GM13977 (cell line): ENCODE results near the gene ABCE1.

Experiments
- DNase-seq: peaks from one replicate; pipeline ENCODE4 v3.0.0; 2012; ENCODE audit warnings: low spot score
- CTCF ChIP-seq: IDR thresholded peaks from 2 replicates; pipeline ENCODE4 v1.5.1; 2012; ENCODE audit warnings: mild to moderate bottlenecking, control low read depth; ENCODE audit not compliant: insufficient read depth; ENCODE audit errors: extremely low read depth, missing control alignments
- in situ Hi-C: fragments of 300-500 bp; cut with MboI; formaldehyde crosslinking; loops from one replicate; pipeline ENCODE4 v1.12.0; 2022; ENCODE audit warnings: low sequenced_read_pairs, low pct_unique_long_range_greater_than_20kb, mixed read lengths, inconsistent platforms; ENCODE audit not compliant: unreplicated experiment

The ABCE1 gene

GRCh38 chr4:145153904-145154298 is 55.8 kb downstream of the ABCE1 start:
- no peak for TF ChIP-seq CTCF
- no peak for DNase-seq
- in situ Hi-C loops, result no loop called here

DNA sequence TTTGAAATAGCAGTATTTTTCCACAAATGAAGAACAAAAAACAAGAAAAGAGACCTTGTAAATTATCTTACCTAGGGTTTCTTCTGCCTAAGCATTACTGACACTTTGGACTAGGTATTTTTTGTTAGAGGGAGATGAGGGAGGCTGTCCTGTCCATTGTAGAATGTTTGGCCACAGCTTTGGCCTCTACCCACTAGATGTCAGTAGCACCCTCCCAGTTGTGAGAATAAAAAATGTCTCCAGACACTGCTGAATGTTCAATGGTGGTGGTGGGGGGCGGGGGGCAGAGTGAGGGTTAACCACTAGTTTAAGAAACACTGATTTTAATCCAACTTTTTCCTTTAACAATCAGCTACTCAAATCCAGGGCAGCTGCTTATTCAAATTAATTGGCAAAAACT is 56.5 kb downstream of the ABCE1 start:
- in situ Hi-C loops, result no loop called here
- TF ChIP-seq CTCF, result peak; percentile 82
- DNase-seq, result peak; percentile 30

DNA sequence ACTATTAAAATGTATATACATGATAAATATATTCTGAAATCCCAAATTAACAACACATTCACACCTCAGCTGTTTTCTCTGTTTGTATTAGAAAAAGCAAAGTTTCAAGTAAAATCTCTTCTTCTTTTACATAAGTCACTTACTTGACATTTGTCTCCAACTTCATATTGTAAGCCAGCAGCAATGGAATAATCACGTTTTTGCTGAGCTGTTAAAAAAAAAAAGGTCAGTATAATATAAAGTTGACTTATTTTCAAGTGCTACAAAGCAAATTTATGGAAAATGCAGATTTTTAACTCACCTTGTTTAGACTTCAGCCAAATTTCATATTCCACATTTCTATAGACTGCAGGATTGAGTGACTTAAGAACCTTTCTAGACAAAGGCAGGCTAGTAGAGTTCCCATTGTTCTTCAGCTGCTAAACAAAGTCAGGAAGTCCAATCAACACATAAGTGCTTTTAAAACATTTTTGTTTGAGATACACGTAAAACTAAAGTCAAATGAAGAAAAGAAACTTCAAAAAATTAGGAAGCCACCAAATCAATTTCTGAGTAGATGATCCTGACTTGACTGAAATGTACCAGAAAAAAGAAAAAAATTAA is 57.3 kb downstream of the ABCE1 start:
- no peak for DNase-seq
- in situ Hi-C loops, result no loop called here
- no peak for TF ChIP-seq CTCF

DNA sequence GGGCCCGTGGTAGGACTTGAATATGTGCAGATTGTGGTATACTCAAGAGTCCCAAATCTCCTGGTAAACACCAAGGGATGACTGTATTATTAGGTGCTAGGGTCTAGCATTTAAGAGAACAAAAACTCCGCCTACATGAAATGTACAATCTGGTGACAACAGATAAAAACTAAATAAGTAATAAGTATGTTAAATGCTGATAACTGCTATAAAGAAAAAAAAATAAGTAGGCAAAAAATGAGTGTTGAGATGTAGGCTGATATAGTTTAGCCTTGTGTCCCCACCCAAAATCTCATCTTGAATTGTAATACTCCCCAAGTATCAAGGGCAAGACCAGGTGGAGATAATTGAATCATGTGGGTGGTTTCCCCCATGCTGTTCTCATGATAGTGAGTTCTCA is 58.9 kb downstream of the ABCE1 start:
- TF ChIP-seq CTCF, result no peak
- no peak for DNase-seq
- in situ Hi-C loops, result no loop called here

DNA sequence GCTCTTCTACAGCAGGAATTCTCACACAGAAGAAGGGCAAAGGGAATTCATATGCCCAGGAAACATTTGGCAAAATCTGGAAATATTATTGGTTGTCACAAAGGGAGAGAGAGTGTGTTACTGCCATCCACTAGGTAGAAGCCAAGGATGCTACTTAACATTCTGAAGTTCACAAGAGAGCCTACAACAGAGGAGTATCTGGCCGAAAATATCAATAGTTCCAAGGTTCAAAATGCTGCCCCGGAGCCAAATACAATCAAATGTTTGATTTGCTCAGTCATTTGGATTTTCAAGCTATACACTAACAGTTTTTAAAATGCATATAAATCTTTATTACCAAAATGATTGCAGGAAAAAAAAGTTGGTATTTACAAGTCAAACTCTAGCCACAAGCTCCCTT is 63.4 kb downstream of the ABCE1 start:
- in situ Hi-C loops, result no loop called here
- DNase-seq, result no peak

DNA sequence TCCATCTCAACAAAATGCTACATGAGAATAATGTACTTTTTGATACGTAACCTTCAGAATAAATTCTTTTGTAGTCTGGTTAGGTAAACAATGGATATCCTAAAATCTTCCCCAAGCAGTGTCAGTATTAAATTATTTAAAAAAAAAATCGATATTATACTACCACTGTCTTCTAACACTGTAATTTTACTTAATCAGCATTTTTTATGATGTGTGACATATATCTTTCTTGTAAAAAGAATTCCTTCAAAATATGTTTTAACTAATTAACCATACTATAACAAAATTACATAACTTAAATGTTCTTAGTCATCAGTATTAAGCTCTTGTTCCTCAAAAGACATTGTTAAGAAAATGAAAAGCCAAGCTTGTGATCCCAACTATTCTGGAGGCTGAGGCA is 69.8 kb downstream of the ABCE1 start:
- TF ChIP-seq CTCF, result no peak
- in situ Hi-C loops, result no loop called here
- DNase-seq, result no peak

More for the DNA sequence above, 63.4 kb downstream of the ABCE1 start:
- TF ChIP-seq CTCF, result no peak
